ENCODE results near the gene SDHAF4. TPM values are rescaled to one million over a fixed set of nuclear protein-coding genes. Genes with fewer than 3 reads are reported as not detected.

Gene SDHAF4
- 10 to 100 TPM; 11.0 to 35.6 (median 13.0) TPM for total RNA-seq

DNA sequence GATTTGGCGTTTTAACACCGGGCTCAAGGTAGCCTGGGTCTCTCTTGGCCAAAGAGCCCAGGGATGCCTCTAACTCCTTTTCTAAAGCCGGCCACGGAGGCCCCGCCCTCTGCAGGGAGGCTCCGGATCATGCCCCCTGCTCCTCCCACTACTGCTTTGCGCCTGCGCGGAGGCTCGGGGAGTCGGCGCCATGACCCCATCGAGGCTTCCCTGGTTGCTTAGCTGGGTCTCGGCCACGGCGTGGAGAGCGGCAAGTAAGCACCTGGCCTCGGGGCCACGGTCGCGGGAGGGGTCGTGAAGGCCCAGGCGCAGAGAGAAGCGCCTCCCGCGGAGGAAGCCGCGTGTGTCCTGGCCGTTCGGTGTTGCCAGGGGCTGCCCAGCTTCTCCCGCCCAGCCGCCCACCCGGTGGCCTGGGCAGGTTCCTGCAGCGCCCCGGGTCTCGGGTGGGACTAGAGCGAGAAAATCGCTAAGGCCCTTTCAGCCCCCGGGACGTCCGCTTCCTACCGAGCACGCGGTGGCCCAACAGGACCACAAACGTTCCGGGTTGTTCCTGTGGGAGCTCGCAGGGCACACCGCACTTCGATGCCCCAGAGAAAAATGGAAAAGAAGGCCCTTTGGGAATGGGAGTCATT is at the start of gene SDHAF4:
TSS of gene SDHAF4 (plus strand) at position 180 of the 632 bp plus-strand sequence. CDS start at position 191, 11 bp downstream.
- TF ChIP-seq, protein P1, sequence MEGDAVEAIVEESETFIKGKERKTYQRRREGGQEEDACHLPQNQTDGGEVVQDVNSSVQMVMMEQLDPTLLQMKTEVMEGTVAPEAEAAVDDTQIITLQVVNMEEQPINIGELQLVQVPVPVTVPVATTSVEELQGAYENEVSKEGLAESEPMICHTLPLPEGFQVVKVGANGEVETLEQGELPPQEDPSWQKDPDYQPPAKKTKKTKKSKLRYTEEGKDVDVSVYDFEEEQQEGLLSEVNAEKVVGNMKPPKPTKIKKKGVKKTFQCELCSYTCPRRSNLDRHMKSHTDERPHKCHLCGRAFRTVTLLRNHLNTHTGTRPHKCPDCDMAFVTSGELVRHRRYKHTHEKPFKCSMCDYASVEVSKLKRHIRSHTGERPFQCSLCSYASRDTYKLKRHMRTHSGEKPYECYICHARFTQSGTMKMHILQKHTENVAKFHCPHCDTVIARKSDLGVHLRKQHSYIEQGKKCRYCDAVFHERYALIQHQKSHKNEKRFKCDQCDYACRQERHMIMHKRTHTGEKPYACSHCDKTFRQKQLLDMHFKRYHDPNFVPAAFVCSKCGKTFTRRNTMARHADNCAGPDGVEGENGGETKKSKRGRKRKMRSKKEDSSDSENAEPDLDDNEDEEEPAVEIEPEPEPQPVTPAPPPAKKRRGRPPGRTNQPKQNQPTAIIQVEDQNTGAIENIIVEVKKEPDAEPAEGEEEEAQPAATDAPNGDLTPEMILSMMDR (IDR thresholded peaks at IDR 0.05; ENCODE audit: low read depth): no peak

DNA sequence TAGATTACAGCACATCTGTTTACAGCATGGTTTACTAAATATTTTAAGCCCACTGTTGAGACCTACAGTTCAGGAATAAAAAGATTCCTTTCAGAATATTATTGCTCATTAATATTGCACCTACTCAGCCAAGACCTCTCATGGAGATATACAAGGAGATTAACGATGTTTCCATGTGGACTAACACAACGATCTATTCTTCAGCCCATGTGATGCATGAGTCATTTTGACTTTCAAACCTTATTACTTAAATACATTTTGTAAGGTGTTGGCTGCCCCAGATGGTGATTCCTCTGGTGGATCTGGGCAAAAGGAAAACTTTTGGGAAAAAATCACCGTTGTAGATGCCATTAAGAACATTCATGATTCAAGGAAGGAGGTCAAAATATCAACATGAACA is 48.0 kb upstream of the SDHAF4 start:
- TF ChIP-seq, protein P1 (IDR thresholded peaks at IDR 0.05; ENCODE audit: low read depth): no peak

DNA sequence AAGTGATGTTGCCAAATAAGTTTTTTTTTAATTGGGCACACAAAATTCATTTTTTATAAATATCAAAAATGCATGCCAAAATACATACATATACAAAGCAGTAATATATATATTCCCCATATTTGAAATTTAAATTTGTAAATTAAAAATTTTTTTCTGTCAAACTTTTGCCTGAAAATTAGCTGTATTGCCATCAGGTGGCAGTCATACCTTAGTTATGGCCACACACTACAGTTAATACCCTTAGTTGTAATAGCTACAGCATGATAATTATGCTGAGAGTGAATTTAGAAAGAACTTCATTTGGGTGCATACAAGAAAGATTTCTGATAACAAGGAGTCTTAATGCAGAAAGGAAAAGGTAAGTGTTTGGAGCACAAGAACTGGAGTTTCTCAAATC is 46.2 kb upstream of the SDHAF4 start:
- TF ChIP-seq, protein P1 (IDR thresholded peaks at IDR 0.05; ENCODE audit: low read depth): no peak

DNA sequence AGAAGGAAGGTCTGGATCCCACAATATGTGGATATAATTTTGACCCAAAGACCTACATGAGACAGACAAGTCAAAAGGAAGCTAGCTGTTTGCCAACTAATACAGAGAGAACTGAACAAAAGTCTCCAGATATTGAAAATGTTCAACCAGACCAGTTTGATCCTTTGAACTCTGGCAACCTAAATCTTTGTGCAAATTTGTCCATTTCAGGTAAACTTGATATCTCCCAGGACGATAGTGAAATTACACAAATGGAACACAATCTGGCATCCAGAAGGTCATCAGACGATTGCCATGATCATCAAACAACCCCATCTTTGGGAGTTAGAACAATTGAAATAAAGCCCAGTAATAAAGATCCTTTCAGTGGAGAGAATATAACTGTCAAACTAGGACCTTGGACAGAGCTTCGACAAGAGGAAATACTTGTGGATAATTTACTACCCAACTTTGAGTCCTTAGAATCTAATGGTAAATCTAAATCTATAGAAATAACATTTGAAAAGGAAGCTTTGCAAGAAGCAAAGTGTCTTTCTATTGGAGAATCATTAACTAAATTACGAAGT is 41.9 kb upstream of the SDHAF4 start:
- TF ChIP-seq, protein P1 (IDR thresholded peaks at IDR 0.05; ENCODE audit: low read depth): no peak

DNA sequence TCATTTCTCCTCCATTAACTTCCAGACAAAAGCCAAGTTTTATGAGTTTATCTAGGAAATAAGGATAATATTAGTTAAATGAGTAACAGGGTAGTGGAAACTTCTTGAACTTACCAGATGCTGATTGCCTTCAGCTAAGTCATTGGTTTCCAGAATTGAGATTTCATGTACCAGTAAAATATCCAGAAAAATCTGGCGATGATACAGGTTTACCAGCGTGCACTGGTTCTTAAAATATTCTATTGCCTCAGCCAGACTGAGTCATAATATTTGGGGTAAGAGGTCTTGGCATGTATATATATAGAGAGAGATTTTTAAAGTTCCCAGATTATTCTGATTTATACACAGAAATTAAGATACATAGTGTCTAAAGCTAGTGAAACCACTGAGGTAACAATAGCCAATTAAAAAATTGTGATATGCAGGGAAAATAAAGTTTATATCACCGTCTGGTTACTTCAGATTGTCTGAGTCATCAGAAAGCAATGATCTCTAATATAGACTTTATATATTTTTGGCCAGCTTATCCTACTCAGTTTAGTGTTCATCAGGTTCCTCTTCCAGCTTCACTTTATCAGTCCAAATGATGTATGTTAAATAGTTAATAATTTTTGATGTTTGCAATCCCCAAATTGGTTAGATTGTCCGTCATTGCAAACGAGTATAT is 39.5 kb upstream of the SDHAF4 start:
- TF ChIP-seq, protein P1 (IDR thresholded peaks at IDR 0.05; ENCODE audit: low read depth): no peak

DNA sequence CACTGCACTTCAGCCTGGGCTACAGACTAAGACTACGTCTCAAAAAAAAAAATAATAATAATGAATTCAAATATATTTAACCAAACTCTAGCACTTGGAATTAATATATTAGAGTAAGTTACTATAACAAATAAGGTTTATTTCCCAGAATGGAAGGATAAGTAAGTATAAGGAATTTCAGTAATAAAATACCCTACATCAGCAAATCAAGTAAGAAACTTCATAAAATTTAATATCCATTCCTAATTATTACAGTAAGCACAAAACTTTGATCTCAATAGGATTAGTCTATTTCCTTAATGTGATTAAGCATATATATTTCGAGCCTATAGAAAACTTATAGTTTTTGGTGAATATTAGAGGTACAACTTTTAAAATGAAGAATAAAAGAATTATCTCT is 36.7 kb upstream of the SDHAF4 start:
- TF ChIP-seq, protein P1 (IDR thresholded peaks at IDR 0.05; ENCODE audit: low read depth): no peak

DNA sequence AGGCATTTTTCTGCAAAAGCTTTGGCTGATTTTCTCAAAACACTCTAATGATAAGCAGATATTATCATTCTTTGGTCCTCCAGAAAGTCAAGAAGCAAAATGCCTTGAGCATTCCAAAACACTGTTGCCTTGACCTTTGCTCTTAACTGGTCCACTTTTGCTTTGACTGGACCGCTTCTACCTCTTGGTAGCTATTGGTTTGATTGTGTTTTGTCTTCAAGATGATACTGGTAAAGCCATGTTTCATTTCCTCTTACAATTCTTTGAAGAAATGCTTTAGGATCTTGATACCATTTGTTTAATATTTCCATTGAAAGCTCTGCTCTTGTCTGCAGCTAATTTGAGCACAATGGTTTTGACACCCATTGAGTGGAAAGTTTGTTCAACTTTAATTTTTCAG is 35.6 kb upstream of the SDHAF4 start:
- TF ChIP-seq, protein P1 (IDR thresholded peaks at IDR 0.05; ENCODE audit: low read depth): no peak
